Mucosa of descending colon (tissue), 3 donors: ENCODE results near the gene PI16. TPM values are rescaled to one million over a fixed set of nuclear protein-coding genes. Genes with fewer than 3 reads are reported as not detected.

Source experiments
- ATAC-seq: fragments of 200-7000 bp; cut with Tn5 transposase; one replicate; pipeline ENCODE4 v1.9.1; 2020; ENCODE audit warnings: mild to moderate bottlenecking, moderate library complexity
- DNase-seq, 3 donors: peaks; one replicate each; pipeline ENCODE4 v3.0.0-alpha.2; 2020
- H3K36me3 ChIP-seq: fragments of 200-600 bp; one replicate; pipeline ENCODE4 v1.8.0; 2021; ENCODE audit warnings: low read depth, mild to moderate bottlenecking
- H3K4me1 ChIP-seq: fragments of 200-600 bp; one replicate; pipeline ENCODE4 v1.8.0; 2021; ENCODE audit warnings: low read depth, mild to moderate bottlenecking
- H3K4me3 ChIP-seq: fragments of 200-600 bp; one replicate; pipeline ENCODE4 v1.8.0; 2021; ENCODE audit warnings: mild to moderate bottlenecking
- H3K9me3 ChIP-seq: fragments of 200-600 bp; one replicate; pipeline ENCODE4 v1.8.0; 2021; ENCODE audit warnings: mild to moderate bottlenecking
- intact Hi-C, 2 donors: fragments of 100-400 bp; cut with DNase I in 1 of 2; cut with micrococcal nuclease in 1 of 2; formaldehyde crosslinking; loops; one replicate each; pipeline versions ENCODE4 v1.11.0 to v1.11.1; 2022; cut with DNase I, micrococcal nuclease
- total RNA-seq, 3 donors: library from RNA; stranded (reverse); fragmentation: NEBNext Ultra II Directional in 2 of 3; extraction: Animal tissue kit (Norgen Biotek cat#: 25700) in 2 of 3; gene quantifications; one replicate each; pipeline versions ENCODE4 v1.2.1 to v1.2.4, GENCODE V29; 2021 to 2023
- TF ChIP-seq, protein P1 (sequence below): fragments of 200-600 bp; IDR thresholded peaks from one replicate; pipeline ENCODE4 v1.8.0; 2022; ENCODE audit warnings: antibody characterized with exemption, mild to moderate bottlenecking
- donor health status: DM: no; HTN: no; CAD: no; lungs with moderate emphysema.
- donor health status: DM: no; HTN: no; CAD: no.
- donor health status: DM: no; HTN: yes; CAD: no.

The PI16 gene
- total RNA-seq, 3 donors from 2014 or later: 0.46 to 6.1 (median 3.9) TPM

DNA sequence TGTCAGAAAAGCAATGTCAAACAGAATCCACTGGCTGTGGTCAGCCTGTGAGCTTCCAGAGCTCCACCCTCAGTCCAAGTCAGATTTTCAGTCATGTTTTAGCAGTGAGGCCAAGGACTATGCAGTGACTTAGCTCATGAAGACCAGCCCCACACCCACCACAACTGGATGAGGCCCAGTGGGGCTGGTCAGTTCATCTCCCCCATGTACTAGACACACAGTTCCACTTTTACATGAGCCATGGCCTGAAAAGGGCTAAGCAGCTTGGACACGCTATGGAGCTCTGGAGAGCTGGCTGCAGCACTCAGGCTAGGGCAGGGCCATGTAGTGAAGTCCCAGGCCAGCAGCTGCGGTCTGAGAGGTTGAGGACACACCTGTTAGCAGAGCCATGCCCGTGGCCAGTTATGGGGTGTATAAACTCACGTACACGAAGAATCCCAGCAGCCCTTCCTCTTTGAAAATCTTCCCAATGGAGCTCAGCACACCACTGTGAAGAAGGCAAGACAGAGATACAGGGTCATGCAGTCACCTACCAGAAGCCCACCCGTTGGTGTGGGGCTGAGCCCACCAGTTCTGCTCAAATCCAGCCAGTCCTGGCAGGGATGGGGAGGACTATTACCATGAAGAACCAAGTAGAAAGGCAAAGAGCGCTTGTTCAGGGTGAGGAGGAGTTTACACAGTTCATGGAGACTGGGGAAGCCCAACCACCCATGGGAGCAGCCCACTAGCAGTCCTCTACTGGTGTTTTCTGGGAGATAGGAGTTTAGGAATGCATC, 20.9 kb downstream of the PI16 start:
- H3K9me3 ChIP-seq: no peaks in the 10 kb centered on the region
- H3K4me3 ChIP-seq: no peak overlapping the region
- TF ChIP-seq, protein P1, sequence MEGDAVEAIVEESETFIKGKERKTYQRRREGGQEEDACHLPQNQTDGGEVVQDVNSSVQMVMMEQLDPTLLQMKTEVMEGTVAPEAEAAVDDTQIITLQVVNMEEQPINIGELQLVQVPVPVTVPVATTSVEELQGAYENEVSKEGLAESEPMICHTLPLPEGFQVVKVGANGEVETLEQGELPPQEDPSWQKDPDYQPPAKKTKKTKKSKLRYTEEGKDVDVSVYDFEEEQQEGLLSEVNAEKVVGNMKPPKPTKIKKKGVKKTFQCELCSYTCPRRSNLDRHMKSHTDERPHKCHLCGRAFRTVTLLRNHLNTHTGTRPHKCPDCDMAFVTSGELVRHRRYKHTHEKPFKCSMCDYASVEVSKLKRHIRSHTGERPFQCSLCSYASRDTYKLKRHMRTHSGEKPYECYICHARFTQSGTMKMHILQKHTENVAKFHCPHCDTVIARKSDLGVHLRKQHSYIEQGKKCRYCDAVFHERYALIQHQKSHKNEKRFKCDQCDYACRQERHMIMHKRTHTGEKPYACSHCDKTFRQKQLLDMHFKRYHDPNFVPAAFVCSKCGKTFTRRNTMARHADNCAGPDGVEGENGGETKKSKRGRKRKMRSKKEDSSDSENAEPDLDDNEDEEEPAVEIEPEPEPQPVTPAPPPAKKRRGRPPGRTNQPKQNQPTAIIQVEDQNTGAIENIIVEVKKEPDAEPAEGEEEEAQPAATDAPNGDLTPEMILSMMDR: no peak
- DNase-seq (no peak), ATAC-seq (no peak)
- H3K4me1 ChIP-seq: no peaks in the 10 kb centered on the region
- intact Hi-C loops: no loop called here
- peaks cover 17% of the 10 kb centered on the region for H3K36me3 ChIP-seq

DNA sequence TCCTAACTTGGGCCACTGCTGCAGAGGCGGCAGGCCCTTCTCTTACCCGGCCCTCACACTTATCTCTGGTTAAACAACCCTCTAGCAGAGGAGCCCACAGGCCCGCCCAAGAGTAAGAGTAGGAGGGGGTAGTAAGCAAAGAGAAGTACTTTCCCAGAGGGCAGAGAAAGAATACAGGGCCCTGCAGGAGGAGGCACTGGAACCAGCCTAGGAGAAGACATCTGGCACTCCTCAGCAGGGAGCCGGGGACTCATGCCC, 21.4 kb downstream of the PI16 start:
- ATAC-seq (no peak), DNase-seq (no peak)
- no peak overlapping the region for H3K4me3 ChIP-seq
- peaks cover 17% of the 10 kb centered on the region for H3K36me3 ChIP-seq
- no peaks in the 10 kb centered on the region for H3K9me3 ChIP-seq
- intact Hi-C loops: no loop called here
- TF ChIP-seq, protein P1: no peak
- H3K4me1 ChIP-seq: no peaks in the 10 kb centered on the region

GRCh38 chr6:36976509-36976908, 22.0 kb downstream of the PI16 start:
- intact Hi-C loops: no loop called here
- Histone ChIP-seq H3K4me3 (no peak overlapping the region), H3K36me3 (peaks cover 17% of the 10 kb centered on the region), H3K4me1 (no peaks in the 10 kb centered on the region), H3K9me3 (no peaks in the 10 kb centered on the region)
- TF ChIP-seq, protein P1: no peak
- ATAC-seq: no peak
- DNase-seq: no peak

DNA sequence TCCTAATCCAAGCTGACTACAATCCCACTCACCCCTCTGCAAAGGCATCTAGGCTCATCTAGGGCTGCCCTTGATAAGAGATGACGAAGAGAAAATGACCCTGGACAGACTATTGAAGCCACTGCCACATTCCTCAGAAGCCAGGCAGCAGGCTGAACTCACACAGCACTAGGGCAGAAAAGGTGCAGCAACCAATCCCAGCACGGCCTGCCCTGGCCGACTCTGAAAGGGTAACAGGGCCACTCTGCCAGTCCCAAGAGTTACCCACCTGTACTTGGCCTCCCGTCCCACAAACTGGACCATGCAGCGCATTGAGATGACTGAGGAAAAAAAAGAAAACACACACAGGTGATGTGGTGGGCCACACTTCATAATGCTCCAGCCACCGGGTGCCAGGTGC, 22.4 kb downstream of the PI16 start:
- TF ChIP-seq, protein P1: no peak
- H3K4me3 ChIP-seq: no peak overlapping the region
- intact Hi-C loops: no loop called here
- H3K9me3 ChIP-seq: no peaks in the 10 kb centered on the region
- H3K36me3 ChIP-seq: peaks cover 17% of the 10 kb centered on the region
- H3K4me1 ChIP-seq: no peaks in the 10 kb centered on the region
- ATAC-seq (no peak), DNase-seq (no peak)

DNA sequence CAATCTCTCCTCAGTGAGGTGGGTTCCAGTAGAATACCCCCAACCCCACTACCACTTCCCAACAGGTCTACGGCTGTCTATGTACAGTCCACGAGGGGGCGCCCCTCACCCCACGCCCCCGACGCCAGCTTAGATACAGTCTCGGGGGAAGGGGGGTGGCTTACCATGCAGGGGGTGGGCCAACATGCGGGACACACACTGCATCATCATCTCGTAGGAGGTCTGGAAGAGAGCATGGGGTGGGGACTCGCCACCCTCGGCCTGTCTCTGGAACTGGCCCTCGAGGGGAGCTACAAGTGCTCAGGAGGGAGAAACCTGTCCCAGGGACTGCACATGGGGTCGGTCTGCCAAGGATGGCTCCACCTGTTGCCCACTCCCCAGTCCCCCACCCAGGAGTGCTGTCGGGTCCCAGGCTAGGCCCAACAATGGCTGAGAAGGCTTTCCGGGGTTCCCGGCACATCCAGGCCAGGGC, 23.0 kb downstream of the PI16 start:
- ATAC-seq: no peak

More for the DNA sequence above, 23.0 kb downstream of the PI16 start:
- DNase-seq: no peak
- intact Hi-C loops: no loop called here
- no peaks in the 10 kb centered on the region for H3K4me1 ChIP-seq
- peaks cover 17% of the 10 kb centered on the region for H3K36me3 ChIP-seq
- H3K4me3 ChIP-seq: no peak overlapping the region
- H3K9me3 ChIP-seq: no peaks in the 10 kb centered on the region
- TF ChIP-seq, protein P1: no peak
